Gastroesophageal sphincter (tissue), 4 donors: ENCODE data around the gene HOMER1. TPM values are rescaled to one million over a fixed set of nuclear protein-coding genes. Genes with fewer than 3 reads are reported as not detected.

Experiments
- ATAC-seq: fragments of 150-250 bp; one replicate; pipeline ENCODE4 v1.9.1; 2016; ENCODE audit warnings: mild to moderate bottlenecking, moderate library complexity
- H3K27ac ChIP-seq, 4 donors: fragments of 200-600 bp; sonication (generic) in 3 of 4; 1 replicate in 3 of 4; 2 replicates in 1 of 4; pipeline ENCODE4 v1.5.1; 2016 to 2019
- H3K27me3 ChIP-seq: fragments of 200-600 bp; sonication (generic); one replicate; pipeline ENCODE4 v1.5.1; 2019
- H3K36me3 ChIP-seq, 2 donors: fragments of 200-600 bp; sonication (generic); one replicate each; pipeline ENCODE4 v1.5.1; 2019; ENCODE audit warnings: control low read depth in 1 of 2
- H3K4me1 ChIP-seq, 3 donors: fragments of 200-600 bp; sonication (generic); 1 replicate in 2 of 3; 2 replicates in 1 of 3; pipeline ENCODE4 v1.5.1; 2016 to 2019; ENCODE audit warnings: control low read depth in 2 of 3
- H3K4me3 ChIP-seq, 2 donors: fragments of 200-600 bp; sonication (generic); one replicate each; pipeline ENCODE4 v1.5.1; 2019; ENCODE audit warnings: mild to moderate bottlenecking in 1 of 2, moderate library complexity in 1 of 2
- H3K9me3 ChIP-seq, 3 donors: fragments of 200-600 bp; sonication (generic); one replicate each; pipeline ENCODE4 v1.5.1; 2017 to 2019; ENCODE audit warnings: control low read depth in 2 of 3
- CTCF ChIP-seq, 4 experiments: fragments of 200-600 bp in 2 of 4; fragments of 450-650 bp in 2 of 4; sonication (generic) in 1 of 4; IDR thresholded peaks; one replicate each; pipeline ENCODE4 v1.5.1; 2017 to 2019; ENCODE audit warnings: antibody characterized with exemption in 4 of 4, mild to moderate bottlenecking in 2 of 4, moderate library complexity in 2 of 4
- EP300 ChIP-seq: sonication (generic); formaldehyde crosslinking; IDR thresholded peaks from one replicate; pipeline ENCODE4 v1.6.1; 2017; ENCODE audit warnings: antibody characterized with exemption, mild to moderate bottlenecking
- POLR2A ChIP-seq, 2 donors: fragments of 450-650 bp; IDR thresholded peaks; one replicate each; pipeline ENCODE4 v1.6.1; 2017; ENCODE audit warnings: antibody characterized with exemption in 2 of 2, mild to moderate bottlenecking in 2 of 2, moderate library complexity in 1 of 2
- POLR2AphosphoS5 ChIP-seq: sonication (generic); formaldehyde crosslinking; IDR thresholded peaks from one replicate; pipeline ENCODE4 v1.6.1; 2017; ENCODE audit warnings: antibody characterized with exemption
- WGBS, 2 donors: methylation state at CpG; one replicate each; pipeline ENCODE4 v1.1.5; 2018; ENCODE audit warnings: low coverage in 1 of 2; 5-methylcytosine and 5-hydroxymethylcytosine counted together
- total RNA-seq, 4 donors: library from RNA; depleted of rRNA; stranded (reverse); fragments of >200 nt; gene quantifications; one replicate each; pipeline ENCODE4 v1.1.0, GENCODE V29; 2016

HOMER1 gene
- total RNA-seq, 4 donors from 2014 or later = 13.0 to 26.3 (median 15.0) TPM

GRCh38 chr5:79420248-79420647, 93.7 kb downstream of the HOMER1 start:
- Histone ChIP-seq H3K4me3 (no peak overlapping the region), H3K27ac (no peak overlapping the region), H3K27me3 (no peaks in the 10 kb centered on the region), H3K4me1 (no peaks in the 10 kb centered on the region), H3K9me3 (no peaks in the 10 kb centered on the region), H3K36me3 (no peaks in the 10 kb centered on the region)
- no peak for ATAC-seq
- 89 to 90% methylated on average over 3 of the region's 3 CpGs for WGBS, 2 donors
- no peak for TF ChIP-seq EP300
- no peak for TF ChIP-seq CTCF (IDR thresholded peaks at IDR 0.05)
- no peak for TF ChIP-seq POLR2AphosphoS5
- TF ChIP-seq POLR2A (IDR thresholded peaks at IDR 0.05) = no peak

GRCh38 chr5:79418276-79418675, 95.7 kb downstream of the HOMER1 start:
- H3K9me3 ChIP-seq = no peaks in the 10 kb centered on the region
- no peak for ATAC-seq
- H3K36me3 ChIP-seq = no peaks in the 10 kb centered on the region
- WGBS, 2 donors = 79 to 81% methylated on average over 5 of the region's 5 CpGs
- H3K27me3 ChIP-seq = no peaks in the 10 kb centered on the region
- TF ChIP-seq POLR2A (IDR thresholded peaks at IDR 0.05) = no peak
- TF ChIP-seq EP300 = no peak
- no peak for TF ChIP-seq CTCF (IDR thresholded peaks at IDR 0.05)
- no peak for TF ChIP-seq POLR2AphosphoS5
- H3K4me3 ChIP-seq = no peak overlapping the region
- no peaks in the 10 kb centered on the region for H3K4me1 ChIP-seq
- H3K27ac ChIP-seq = no peak overlapping the region

GRCh38 chr5:79417495-79417894, 96.4 kb downstream of the HOMER1 start:
- Histone ChIP-seq H3K4me1 (no peaks in the 10 kb centered on the region), H3K27ac (no peak overlapping the region), H3K4me3 (no peak overlapping the region), H3K36me3 (no peaks in the 10 kb centered on the region), H3K9me3 (no peaks in the 10 kb centered on the region), H3K27me3 (no peaks in the 10 kb centered on the region)
- no peak for ATAC-seq
- no peak for TF ChIP-seq EP300
- no peak for TF ChIP-seq POLR2A (IDR thresholded peaks at IDR 0.05)
- no peak for TF ChIP-seq CTCF (IDR thresholded peaks at IDR 0.05)
- TF ChIP-seq POLR2AphosphoS5 = no peak
- 85 to 100% methylated on average over 1 of the region's 1 CpG for whole genome bisulfite sequencing, 2 donors

GRCh38 chr5:79416499-79416898, 97.4 kb downstream of the HOMER1 start:
- H3K27me3 ChIP-seq = no peaks in the 10 kb centered on the region
- TF ChIP-seq POLR2A (IDR thresholded peaks at IDR 0.05) (no peak), POLR2AphosphoS5 (no peak), CTCF (IDR thresholded peaks at IDR 0.05) (no peak), EP300 (no peak)
- no peak overlapping the region for H3K27ac ChIP-seq
- H3K36me3 ChIP-seq = no peaks in the 10 kb centered on the region
- no peaks in the 10 kb centered on the region for H3K9me3 ChIP-seq
- H3K4me1 ChIP-seq = no peaks in the 10 kb centered on the region
- ATAC-seq = no peak
- WGBS, 2 donors = 93% methylated on average over 2 of the region's 2 CpGs; no CpG with 5 or more reads in 1 of the 2 donors
- H3K4me3 ChIP-seq = no peak overlapping the region

- ATAC-seq = no peak
- Histone ChIP-seq H3K9me3 (peaks cover 0 to 9% (median 0%) of the 10 kb centered on the region in 3 donors), H3K4me3 (no peak overlapping the region), H3K27me3 (no peaks in the 10 kb centered on the region), H3K4me1 (no peaks in the 10 kb centered on the region), H3K27ac (no peak overlapping the region), H3K36me3 (peaks cover 0 to 7% of the 10 kb centered on the region in 2 donors)
- TF ChIP-seq POLR2A (IDR thresholded peaks at IDR 0.05) = no peak
- no peak for TF ChIP-seq EP300
Measured at GRCh38 chr5:79413112-79413511, 100.8 kb downstream of the HOMER1 start.
